ENCODE measurements around the gene NME3. TPM values are rescaled to one million over a fixed set of nuclear protein-coding genes. Genes with fewer than 3 reads are reported as not detected.

The NME3 gene
- total and polyA plus RNA-seq, 2 of the 13 experiments (the other 11 are each of a cell fraction or from before 2014, with no cell fraction given): 10.4 to 15.9 TPM

DNA sequence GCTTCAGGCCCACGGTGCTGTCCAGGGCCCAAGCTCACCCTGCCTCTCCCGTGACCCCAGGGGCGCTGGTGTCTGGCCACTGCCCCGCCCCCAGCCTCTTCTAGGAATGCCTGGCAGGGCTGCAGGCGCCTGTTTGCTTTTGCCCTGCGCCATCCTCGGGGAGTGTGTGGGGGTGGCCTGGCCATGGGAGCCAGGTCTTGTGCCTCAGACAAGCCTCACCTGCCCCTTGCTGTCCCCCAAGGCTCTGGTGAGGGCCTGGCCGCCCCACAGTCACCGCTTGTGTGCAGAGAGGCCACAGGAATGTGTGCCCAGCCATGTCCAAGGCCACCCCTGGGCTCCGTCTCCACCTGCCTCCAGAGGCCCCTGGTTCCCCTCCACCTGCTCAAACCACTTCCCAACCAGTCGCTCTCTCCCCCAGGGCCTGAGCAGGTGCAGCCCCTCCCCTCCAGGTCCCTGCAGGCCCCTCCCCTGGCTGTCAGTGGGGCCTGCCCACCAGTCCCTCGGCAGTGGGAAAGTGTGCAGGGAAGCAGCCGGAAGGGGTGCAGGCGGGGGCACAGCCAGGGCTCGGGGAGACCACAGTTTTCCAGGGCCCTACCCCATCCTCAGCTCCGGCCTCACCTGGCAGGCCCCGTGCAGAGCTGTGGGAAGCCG lies 23.0 kb upstream of the NME3 start (continued):
- TF ChIP-seq, protein P1, sequence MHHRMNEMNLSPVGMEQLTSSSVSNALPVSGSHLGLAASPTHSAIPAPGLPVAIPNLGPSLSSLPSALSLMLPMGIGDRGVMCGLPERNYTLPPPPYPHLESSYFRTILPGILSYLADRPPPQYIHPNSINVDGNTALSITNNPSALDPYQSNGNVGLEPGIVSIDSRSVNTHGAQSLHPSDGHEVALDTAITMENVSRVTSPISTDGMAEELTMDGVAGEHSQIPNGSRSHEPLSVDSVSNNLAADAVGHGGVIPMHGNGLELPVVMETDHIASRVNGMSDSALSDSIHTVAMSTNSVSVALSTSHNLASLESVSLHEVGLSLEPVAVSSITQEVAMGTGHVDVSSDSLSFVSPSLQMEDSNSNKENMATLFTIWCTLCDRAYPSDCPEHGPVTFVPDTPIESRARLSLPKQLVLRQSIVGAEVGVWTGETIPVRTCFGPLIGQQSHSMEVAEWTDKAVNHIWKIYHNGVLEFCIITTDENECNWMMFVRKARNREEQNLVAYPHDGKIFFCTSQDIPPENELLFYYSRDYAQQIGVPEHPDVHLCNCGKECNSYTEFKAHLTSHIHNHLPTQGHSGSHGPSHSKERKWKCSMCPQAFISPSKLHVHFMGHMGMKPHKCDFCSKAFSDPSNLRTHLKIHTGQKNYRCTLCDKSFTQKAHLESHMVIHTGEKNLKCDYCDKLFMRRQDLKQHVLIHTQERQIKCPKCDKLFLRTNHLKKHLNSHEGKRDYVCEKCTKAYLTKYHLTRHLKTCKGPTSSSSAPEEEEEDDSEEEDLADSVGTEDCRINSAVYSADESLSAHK (CRISPR knock-in tag; IDR thresholded peaks at IDR 0.05; ENCODE audit: borderline replicate concordance): no peak
- TF ChIP-seq CCAR2 (optimal IDR thresholded peaks at IDR 0.05; ENCODE audit: low read depth, low read length): no peak
- no peak for TF ChIP-seq ATF1 (CRISPR knock-in tag; IDR thresholded peaks at IDR 0.05)
- no peak for TF ChIP-seq ZNF432 (CRISPR knock-in tag; IDR thresholded peaks at IDR 0.05; ENCODE audit: borderline replicate concordance)
- TF ChIP-seq, protein P2, sequence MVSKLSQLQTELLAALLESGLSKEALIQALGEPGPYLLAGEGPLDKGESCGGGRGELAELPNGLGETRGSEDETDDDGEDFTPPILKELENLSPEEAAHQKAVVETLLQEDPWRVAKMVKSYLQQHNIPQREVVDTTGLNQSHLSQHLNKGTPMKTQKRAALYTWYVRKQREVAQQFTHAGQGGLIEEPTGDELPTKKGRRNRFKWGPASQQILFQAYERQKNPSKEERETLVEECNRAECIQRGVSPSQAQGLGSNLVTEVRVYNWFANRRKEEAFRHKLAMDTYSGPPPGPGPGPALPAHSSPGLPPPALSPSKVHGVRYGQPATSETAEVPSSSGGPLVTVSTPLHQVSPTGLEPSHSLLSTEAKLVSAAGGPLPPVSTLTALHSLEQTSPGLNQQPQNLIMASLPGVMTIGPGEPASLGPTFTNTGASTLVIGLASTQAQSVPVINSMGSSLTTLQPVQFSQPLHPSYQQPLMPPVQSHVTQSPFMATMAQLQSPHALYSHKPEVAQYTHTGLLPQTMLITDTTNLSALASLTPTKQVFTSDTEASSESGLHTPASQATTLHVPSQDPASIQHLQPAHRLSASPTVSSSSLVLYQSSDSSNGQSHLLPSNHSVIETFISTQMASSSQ (IDR thresholded peaks at IDR 0.05; ENCODE audit: low read depth): no peak
- TF ChIP-seq, protein P2 (CRISPR knock-in tag; IDR thresholded peaks at IDR 0.05; ENCODE audit: borderline replicate concordance): peak; percentile 69; the same call in 1 of the 2 replicates
- TF ChIP-seq, protein P3, sequence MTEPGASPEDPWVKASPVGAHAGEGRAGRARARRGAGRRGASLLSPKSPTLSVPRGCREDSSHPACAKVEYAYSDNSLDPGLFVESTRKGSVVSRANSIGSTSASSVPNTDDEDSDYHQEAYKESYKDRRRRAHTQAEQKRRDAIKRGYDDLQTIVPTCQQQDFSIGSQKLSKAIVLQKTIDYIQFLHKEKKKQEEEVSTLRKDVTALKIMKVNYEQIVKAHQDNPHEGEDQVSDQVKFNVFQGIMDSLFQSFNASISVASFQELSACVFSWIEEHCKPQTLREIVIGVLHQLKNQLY (CRISPR knock-in tag; IDR thresholded peaks at IDR 0.05): no peak
- TF ChIP-seq ZSCAN9 (CRISPR knock-in tag; IDR thresholded peaks at IDR 0.05; ENCODE audit: borderline replicate concordance): peak; percentile 22; the same call in 1 of the 2 replicates
- no peak for TF ChIP-seq ZNF264 (CRISPR knock-in tag; IDR thresholded peaks at IDR 0.05)
- no peak for TF ChIP-seq ZNF569 (CRISPR knock-in tag; IDR thresholded peaks at IDR 0.05; ENCODE audit: borderline replicate concordance)
- TF ChIP-seq PLRG1 (conservative IDR thresholded peaks at IDR 0.05): no peak
- TF ChIP-seq, protein P4, sequence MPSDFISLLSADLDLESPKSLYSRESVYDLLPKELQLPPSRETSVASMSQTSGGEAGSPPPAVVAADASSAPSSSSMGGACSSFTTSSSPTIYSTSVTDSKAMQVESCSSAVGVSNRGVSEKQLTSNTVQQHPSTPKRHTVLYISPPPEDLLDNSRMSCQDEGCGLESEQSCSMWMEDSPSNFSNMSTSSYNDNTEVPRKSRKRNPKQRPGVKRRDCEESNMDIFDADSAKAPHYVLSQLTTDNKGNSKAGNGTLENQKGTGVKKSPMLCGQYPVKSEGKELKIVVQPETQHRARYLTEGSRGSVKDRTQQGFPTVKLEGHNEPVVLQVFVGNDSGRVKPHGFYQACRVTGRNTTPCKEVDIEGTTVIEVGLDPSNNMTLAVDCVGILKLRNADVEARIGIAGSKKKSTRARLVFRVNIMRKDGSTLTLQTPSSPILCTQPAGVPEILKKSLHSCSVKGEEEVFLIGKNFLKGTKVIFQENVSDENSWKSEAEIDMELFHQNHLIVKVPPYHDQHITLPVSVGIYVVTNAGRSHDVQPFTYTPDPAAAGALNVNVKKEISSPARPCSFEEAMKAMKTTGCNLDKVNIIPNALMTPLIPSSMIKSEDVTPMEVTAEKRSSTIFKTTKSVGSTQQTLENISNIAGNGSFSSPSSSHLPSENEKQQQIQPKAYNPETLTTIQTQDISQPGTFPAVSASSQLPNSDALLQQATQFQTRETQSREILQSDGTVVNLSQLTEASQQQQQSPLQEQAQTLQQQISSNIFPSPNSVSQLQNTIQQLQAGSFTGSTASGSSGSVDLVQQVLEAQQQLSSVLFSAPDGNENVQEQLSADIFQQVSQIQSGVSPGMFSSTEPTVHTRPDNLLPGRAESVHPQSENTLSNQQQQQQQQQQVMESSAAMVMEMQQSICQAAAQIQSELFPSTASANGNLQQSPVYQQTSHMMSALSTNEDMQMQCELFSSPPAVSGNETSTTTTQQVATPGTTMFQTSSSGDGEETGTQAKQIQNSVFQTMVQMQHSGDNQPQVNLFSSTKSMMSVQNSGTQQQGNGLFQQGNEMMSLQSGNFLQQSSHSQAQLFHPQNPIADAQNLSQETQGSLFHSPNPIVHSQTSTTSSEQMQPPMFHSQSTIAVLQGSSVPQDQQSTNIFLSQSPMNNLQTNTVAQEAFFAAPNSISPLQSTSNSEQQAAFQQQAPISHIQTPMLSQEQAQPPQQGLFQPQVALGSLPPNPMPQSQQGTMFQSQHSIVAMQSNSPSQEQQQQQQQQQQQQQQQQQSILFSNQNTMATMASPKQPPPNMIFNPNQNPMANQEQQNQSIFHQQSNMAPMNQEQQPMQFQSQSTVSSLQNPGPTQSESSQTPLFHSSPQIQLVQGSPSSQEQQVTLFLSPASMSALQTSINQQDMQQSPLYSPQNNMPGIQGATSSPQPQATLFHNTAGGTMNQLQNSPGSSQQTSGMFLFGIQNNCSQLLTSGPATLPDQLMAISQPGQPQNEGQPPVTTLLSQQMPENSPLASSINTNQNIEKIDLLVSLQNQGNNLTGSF (CRISPR knock-in tag; IDR thresholded peaks at IDR 0.05): no peak
- peak; percentile 42; the same call in 1 of the 2 replicates for TF ChIP-seq RAD21 (CRISPR knock-in tag; IDR thresholded peaks at IDR 0.05)
- no peak for TF ChIP-seq NAIF1 (CRISPR knock-in tag; IDR thresholded peaks at IDR 0.05; ENCODE audit: borderline replicate concordance)
- no peak; the same call in 1 of the 2 replicates for TF ChIP-seq ZNF792 (CRISPR knock-in tag; IDR thresholded peaks at IDR 0.05)

All from HepG2 (cell line).